HG02852 (cell line): ENCODE data around the gene SCGB1D1.

Experiments
- ATAC-seq: cut with Tn5 transposase; IDR thresholded peaks from one replicate; pipeline ENCODE4 v1.9.1; 2021; ENCODE audit warnings: mild to moderate bottlenecking, moderate library complexity; ENCODE audit not compliant: unreplicated experiment

The SCGB1D1 gene

GRCh38 chr11:62221498-62221897 is 31.5 kb downstream of the SCGB1D1 start:
- ATAC-seq = no peak

GRCh38 chr11:62223095-62223494 is 33.1 kb downstream of the SCGB1D1 start:
- ATAC-seq = no peak

GRCh38 chr11:62233730-62234129 is 43.7 kb downstream of the SCGB1D1 start:
- ATAC-seq = no peak

GRCh38 chr11:62236187-62236586 is 46.2 kb downstream of the SCGB1D1 start:
- no peak for ATAC-seq

GRCh38 chr11:62237499-62237898 is 47.5 kb downstream of the SCGB1D1 start:
- no peak for ATAC-seq

- ATAC-seq = no peak
Measured at GRCh38 chr11:62238151-62238550, 48.1 kb downstream of the SCGB1D1 start.

GRCh38 chr11:62241095-62241494 is 51.1 kb downstream of the SCGB1D1 start:
- no peak for ATAC-seq

- no peak for ATAC-seq
Measured at GRCh38 chr11:62242021-62242420, 52.0 kb downstream of the SCGB1D1 start, which contains the start of gene SCGB1D2. Gene SCGB1D2 (plus strand): TSS chr11:62242239. CDS start chr11:62242308, 69 bp downstream.
